HepG2 (cell line): ENCODE measurements around the gene TTLL1. TPM values are rescaled to one million over a fixed set of nuclear protein-coding genes. Genes with fewer than 3 reads are reported as not detected.

Experiments
- KAT2B ChIP-seq: fragments of 150-350 bp; IDR thresholded peaks from 2 replicates; pipeline ENCODE4 v1.6.1; 2014; ENCODE audit warnings: low read depth, low read length, borderline replicate concordance
- MXD4 ChIP-seq: IDR thresholded peaks from 2 replicates; pipeline ENCODE4 v1.6.1; 2016; ENCODE audit warnings: mild to moderate bottlenecking, missing biosample characterization, missing genetic modification reagents
- PHF21A ChIP-seq: sonication (generic); formaldehyde crosslinking; IDR thresholded peaks from 2 replicates; pipeline ENCODE4 v1.5.0; 2020; ENCODE audit warnings: mild to moderate bottlenecking, missing genetic modification reagents
- PHF5A ChIP-seq: IDR thresholded peaks from one replicate; pipeline ENCODE4 v1.6.1; 2018; ENCODE audit warnings: low read depth, missing genetic modification reagents; ENCODE audit not compliant: unreplicated experiment
- POLR2AphosphoS2 ChIP-seq: IDR thresholded peaks from 2 replicates; pipeline ENCODE4 v1.6.1; 2011; ENCODE audit warnings: low read depth, low read length, improper control_type of control experiment
- PRDM4 ChIP-seq: sonication (generic); formaldehyde crosslinking; IDR thresholded peaks from 2 replicates; pipeline ENCODE4 v1.9.0; 2021; ENCODE audit warnings: missing genetic modification reagents, borderline replicate concordance
- TCF7L2 ChIP-seq: IDR thresholded peaks from 2 replicates; pipeline ENCODE4 v1.6.1; 2011; ENCODE audit warnings: mild to moderate bottlenecking, low read depth, low read length, moderate library complexity
- ZBED4 ChIP-seq: sonication (generic); formaldehyde crosslinking; IDR thresholded peaks from 2 replicates; pipeline ENCODE4 v1.4.0; 2020; ENCODE audit warnings: missing genetic modification reagents, borderline replicate concordance
- ZNF512B ChIP-seq: sonication (generic); formaldehyde crosslinking; IDR thresholded peaks from 2 replicates; pipeline ENCODE4 v1.5.1; 2020; ENCODE audit warnings: missing genetic modification reagents, mild to moderate bottlenecking, borderline replicate concordance
- ZNF530 ChIP-seq: sonication (generic); formaldehyde crosslinking; IDR thresholded peaks from 2 replicates; pipeline ENCODE4 v1.5.0; 2020; ENCODE audit warnings: low read depth, mild to moderate bottlenecking, missing genetic modification reagents
- ZNF574 ChIP-seq: sonication (generic); formaldehyde crosslinking; IDR thresholded peaks from 2 replicates; pipeline ENCODE4 v1.4.0; 2020; ENCODE audit warnings: missing genetic modification reagents
- ZNF720 ChIP-seq: sonication (generic); formaldehyde crosslinking; IDR thresholded peaks from 2 replicates; pipeline ENCODE4 v1.4.0; 2020; ENCODE audit warnings: missing genetic modification reagents
- ZNF724P ChIP-seq: sonication (generic); formaldehyde crosslinking; IDR thresholded peaks from 2 replicates; pipeline ENCODE4 v1.8.0; 2022; ENCODE audit warnings: missing genetic modification reagents, borderline replicate concordance
- polyA plus RNA-seq, 8 experiments: library from polyadenylated mRNA; depleted of rRNA in 3 of 8; stranded (reverse) in 7 of 8; unstranded in 1 of 8; fragments of >200 nt; fragmentation: Illumina TruSeq in 4 of 8; extraction: Trizol in 4 of 8; gene quantifications; 2 replicates each; pipeline versions ENCODE4 v1.2.1 to v1.2.3, GENCODE V29; 2011 to 2016; ENCODE audit warnings: low read depth in 4 of 8, missing spikeins in 1 of 8, mixed read lengths in 1 of 8; ENCODE audit not compliant: insufficient read depth in 1 of 8
- total RNA-seq, 5 experiments: library from RNA; depleted of rRNA; stranded (reverse); fragments of >200 nt; fragmentation: Illumina TruSeq; extraction: Trizol; gene quantifications; 2 replicates each; pipeline ENCODE4 v1.2.3, GENCODE V29; 2016; ENCODE audit warnings: low read depth in 1 of 5
- TF ChIP-seq, protein P1 (sequence below): sonication (generic); formaldehyde crosslinking; IDR thresholded peaks from 2 replicates; pipeline ENCODE4 v1.8.1; 2023; ENCODE audit warnings: missing genetic modification reagents, inconsistent platforms, borderline replicate concordance
- TF ChIP-seq, protein P2 (sequence below): sonication (generic); formaldehyde crosslinking; IDR thresholded peaks from 2 replicates; pipeline ENCODE4 v1.8.1; 2023; ENCODE audit warnings: missing genetic modification reagents, mild to moderate bottlenecking, borderline replicate concordance

Gene TTLL1
- total and polyA plus RNA-seq, 2 of the 13 experiments (the other 11 are each of a cell fraction or from before 2014, with no cell fraction given) = 1.6 to 5.3 TPM

- TF ChIP-seq TCF7L2 (no peak), MXD4 (CRISPR knock-in tag) (no peak), KAT2B (no peak), PHF21A (CRISPR knock-in tag) (no peak), ZNF512B (CRISPR knock-in tag) (no peak), ZNF574 (no peak), ZNF724P (CRISPR knock-in tag) (no peak), PRDM4 (no peak), ZBED4 (no peak), ZNF530 (CRISPR knock-in tag) (no peak), POLR2AphosphoS2 (no peak), PHF5A (CRISPR knock-in tag) (no peak), ZNF720 (no peak)
- TF ChIP-seq, protein P1, sequence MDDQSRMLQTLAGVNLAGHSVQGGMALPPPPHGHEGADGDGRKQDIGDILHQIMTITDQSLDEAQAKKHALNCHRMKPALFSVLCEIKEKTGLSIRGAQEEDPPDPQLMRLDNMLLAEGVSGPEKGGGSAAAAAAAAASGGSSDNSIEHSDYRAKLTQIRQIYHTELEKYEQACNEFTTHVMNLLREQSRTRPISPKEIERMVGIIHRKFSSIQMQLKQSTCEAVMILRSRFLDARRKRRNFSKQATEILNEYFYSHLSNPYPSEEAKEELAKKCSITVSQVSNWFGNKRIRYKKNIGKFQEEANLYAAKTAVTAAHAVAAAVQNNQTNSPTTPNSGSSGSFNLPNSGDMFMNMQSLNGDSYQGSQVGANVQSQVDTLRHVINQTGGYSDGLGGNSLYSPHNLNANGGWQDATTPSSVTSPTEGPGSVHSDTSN (CRISPR knock-in tag) = no peak
- TF ChIP-seq, protein P2, sequence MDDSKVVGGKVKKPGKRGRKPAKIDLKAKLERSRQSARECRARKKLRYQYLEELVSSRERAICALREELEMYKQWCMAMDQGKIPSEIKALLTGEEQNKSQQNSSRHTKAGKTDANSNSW (CRISPR knock-in tag) = no peak
Observed at GRCh38 chr22:43110927-43111623, 21.9 kb upstream of the TTLL1 start (continued).
